ENCODE data around the gene SYCN.

- TF ChIP-seq POLR2A (IDR thresholded peaks at IDR 0.05) (no peak), CTCF (IDR thresholded peaks at IDR 0.05) (no peak), EP300 (IDR thresholded peaks at IDR 0.05) (no peak)
Observed at GRCh38 chr19:39232708-39233107, 28.6 kb upstream of the SYCN start.

All from ovary (tissue), 3 donors.